Measurements from ENCODE around the gene OR10A3. TPM values are rescaled to one million over a fixed set of nuclear protein-coding genes. Genes with fewer than 3 reads are reported as not detected.

Gene OR10A3
- total RNA-seq, 4 donors from 2014 or later, result not detected

- Histone ChIP-seq H3K36me3 (no peaks in the 10 kb centered on the region), H3K4me1 (no peaks in the 10 kb centered on the region), H3K27ac (no peak overlapping the region), H3K9me3 (no peaks in the 10 kb centered on the region), H3K27me3 (no peaks in the 10 kb centered on the region), H3K4me3 (no peak overlapping the region)
- DNase-seq, result no peak
- TF ChIP-seq CTCF (IDR thresholded peaks at IDR 0.05) (no peak), POLR2A (IDR thresholded peaks at IDR 0.05) (no peak)
Measured at GRCh38 chr11:7905549-7905948, 36.0 kb downstream of the OR10A3 start.

GRCh38 chr11:7904917-7905316, 36.6 kb downstream of the OR10A3 start:
- H3K4me1 ChIP-seq, result no peaks in the 10 kb centered on the region
- H3K4me3 ChIP-seq, result no peak overlapping the region
- no peaks in the 10 kb centered on the region for H3K27me3 ChIP-seq
- no peaks in the 10 kb centered on the region for H3K36me3 ChIP-seq
- no peak for TF ChIP-seq CTCF (IDR thresholded peaks at IDR 0.05)
- no peak for TF ChIP-seq POLR2A (IDR thresholded peaks at IDR 0.05)
- H3K9me3 ChIP-seq, result no peaks in the 10 kb centered on the region
- H3K27ac ChIP-seq, result no peak overlapping the region
- no peak for DNase-seq

- Histone ChIP-seq H3K4me3 (no peak overlapping the region), H3K9me3 (no peaks in the 10 kb centered on the region), H3K4me1 (no peaks in the 10 kb centered on the region), H3K27me3 (no peaks in the 10 kb centered on the region), H3K27ac (no peak overlapping the region), H3K36me3 (no peaks in the 10 kb centered on the region)
- DNase-seq, result no peak
- TF ChIP-seq POLR2A (IDR thresholded peaks at IDR 0.05), result no peak
- no peak for TF ChIP-seq CTCF (IDR thresholded peaks at IDR 0.05)
Measured at GRCh38 chr11:7903940-7904339, 37.6 kb downstream of the OR10A3 start.

- peak in 1 of 3 donors; percentile 51 for DNase-seq
- TF ChIP-seq CTCF (IDR thresholded peaks at IDR 0.05) (no peak), POLR2A (IDR thresholded peaks at IDR 0.05) (no peak)
- H3K4me1 ChIP-seq, result no peaks in the 10 kb centered on the region
- peak overlapping the region in 1 of 4 donors; percentile 25 for H3K27ac ChIP-seq
- no peaks in the 10 kb centered on the region for H3K36me3 ChIP-seq
- H3K27me3 ChIP-seq, result no peaks in the 10 kb centered on the region
- H3K9me3 ChIP-seq, result no peaks in the 10 kb centered on the region
- H3K4me3 ChIP-seq, result no peak overlapping the region
Measured at GRCh38 chr11:7901319-7901854, 40.1 kb downstream of the OR10A3 start.

- no peaks in the 10 kb centered on the region for H3K36me3 ChIP-seq
- H3K9me3 ChIP-seq, result no peaks in the 10 kb centered on the region
- no peaks in the 10 kb centered on the region for H3K4me1 ChIP-seq
- no peak overlapping the region for H3K4me3 ChIP-seq
- TF ChIP-seq POLR2A (IDR thresholded peaks at IDR 0.05) (no peak), CTCF (IDR thresholded peaks at IDR 0.05) (no peak)
- no peaks in the 10 kb centered on the region for H3K27me3 ChIP-seq
- no peak overlapping the region for H3K27ac ChIP-seq
- no peak for DNase-seq
Measured at GRCh38 chr11:7900686-7901085, 40.8 kb downstream of the OR10A3 start.

- no peak for TF ChIP-seq POLR2A (IDR thresholded peaks at IDR 0.05)
- TF ChIP-seq CTCF (IDR thresholded peaks at IDR 0.05), result no peak
- no peak overlapping the region for H3K4me3 ChIP-seq
- H3K36me3 ChIP-seq, result no peaks in the 10 kb centered on the region
- H3K4me1 ChIP-seq, result no peaks in the 10 kb centered on the region
- H3K27ac ChIP-seq, result no peak overlapping the region
- no peak for DNase-seq
- H3K9me3 ChIP-seq, result no peaks in the 10 kb centered on the region
- H3K27me3 ChIP-seq, result no peaks in the 10 kb centered on the region
Measured at GRCh38 chr11:7899418-7899817, 42.1 kb downstream of the OR10A3 start.

All from Peyer's patch (tissue), 4 donors.